PC-3 (cell line): Measurements from ENCODE around the gene ECHDC1. TPM values are rescaled to one million over a fixed set of nuclear protein-coding genes. Genes with fewer than 3 reads are reported as not detected.

Source experiments
- ATAC-seq: fragments of 200-7000 bp; cut with Tn5 transposase; 2 replicates; pipeline ENCODE4 v1.9.1; 2020; ENCODE audit warnings: mild to moderate bottlenecking, moderate library complexity
- BruUV-seq: library from RNA; stranded (reverse); fragments of 400-500 nt; replicated peaks from 2 replicates; lab custom pipeline; 2021; lab: Mats Ljungman, UMichigan
- CTCF ChIA-PET: fragments of 300-600 bp; sonication (Branson Sonifier 250); formaldehyde crosslinking; loops from one replicate; lab custom pipeline; 2022; ENCODE audit warnings: antibody characterized with exemption; lab: Charles Lee
- POLR2A ChIA-PET: fragments of 300-600 bp; sonication (Branson Sonifier 250); formaldehyde crosslinking; loops from one replicate; lab custom pipeline; 2022; ENCODE audit warnings: antibody characterized with exemption; ENCODE audit not compliant: unreplicated experiment; lab: Charles Lee
- DNase-seq: peaks from one replicate; pipeline ENCODE4 v3.0.0-alpha.2; 2015
- H2AFZ ChIP-seq: fragments of 300-600 bp; sonication (generic); 2 replicates; pipeline ENCODE4 v1.6.0; 2016; ENCODE audit warnings: antibody characterized with exemption, low read length
- H3F3A ChIP-seq: fragments of 300-600 bp; sonication (generic); one replicate; pipeline ENCODE4 v1.6.0; 2017; ENCODE audit warnings: antibody characterized with exemption, low read length, control low read depth, mild to moderate bottlenecking; ENCODE audit not compliant: unreplicated experiment
- H3K27ac ChIP-seq: fragments of 300-600 bp; sonication (generic); 2 replicates; pipeline ENCODE4 v1.5.1; 2016; ENCODE audit warnings: mild to moderate bottlenecking, low read length
- H3K27me3 ChIP-seq: fragments of 300-600 bp; sonication (generic); 2 replicates; pipeline ENCODE4 v1.6.1; 2016; ENCODE audit warnings: low read length, mixed read lengths
- H3K36me3 ChIP-seq: fragments of 300-600 bp; sonication (generic); 2 replicates; pipeline ENCODE4 v1.6.1; 2016; ENCODE audit warnings: low read depth, mixed run types, low read length, mixed read lengths
- H3K4me1 ChIP-seq: fragments of 300-600 bp; sonication (generic); 2 replicates; pipeline ENCODE4 v1.5.1; 2016; ENCODE audit warnings: low read length; ENCODE audit not compliant: insufficient read depth
- H3K4me2 ChIP-seq: fragments of 300-600 bp; sonication (generic); 2 replicates; pipeline ENCODE4 v1.6.0; 2016; ENCODE audit warnings: low read length
- H3K4me3 ChIP-seq: fragments of 300-600 bp; sonication (generic); 2 replicates; pipeline ENCODE4 v1.5.1; 2016; ENCODE audit warnings: mild to moderate bottlenecking, low read length, mixed read lengths
- H3K79me2 ChIP-seq: fragments of 300-600 bp; sonication (generic); 2 replicates; pipeline ENCODE4 v1.6.1; 2017; ENCODE audit warnings: low read length, mixed read lengths
- H3K9ac ChIP-seq: fragments of 300-600 bp; sonication (generic); 2 replicates; pipeline ENCODE4 v1.6.0; 2016; ENCODE audit warnings: mild to moderate bottlenecking, low read length
- H3K9me2 ChIP-seq: fragments of 300-600 bp; sonication (generic); replicated peaks from 2 replicates; pipeline ENCODE4 v1.6.1; 2016; ENCODE audit warnings: mixed run types, low read length, mixed read lengths
- H3K9me3 ChIP-seq: fragments of 300-600 bp; sonication (generic); 2 replicates; pipeline ENCODE4 v1.6.1; 2016; ENCODE audit warnings: low read length, mixed read lengths
- H4K20me1 ChIP-seq: fragments of 300-600 bp; sonication (generic); 2 replicates; pipeline ENCODE4 v1.6.1; 2016; ENCODE audit warnings: low read length, mixed read lengths
- EZH2 ChIP-seq: fragments of 300-600 bp; sonication (generic); IDR thresholded peaks from one replicate; pipeline ENCODE4 v1.6.1; 2017; ENCODE audit warnings: antibody characterized with exemption, mild to moderate bottlenecking, low read length; ENCODE audit not compliant: unreplicated experiment
- EZH2phosphoT487 ChIP-seq: fragments of 300-600 bp; sonication (generic); IDR thresholded peaks from 2 replicates; pipeline ENCODE4 v1.6.1; 2018; ENCODE audit warnings: mild to moderate bottlenecking, antibody characterized with exemption, low read length, borderline replicate concordance
- intact Hi-C: fragments of 100-400 bp; cut with micrococcal nuclease; formaldehyde crosslinking; loops from 2 replicates; pipeline ENCODE4 v1.9.0; 2023
- total RNA-seq: library from RNA; depleted of rRNA; stranded (reverse); fragments of >200 nt; gene quantifications from 2 replicates; pipeline ENCODE4 v1.2.3, GENCODE V29; 2014
- TF ChIP-seq, protein P1 (sequence below): fragments of 300-600 bp; sonication (generic); conservative IDR thresholded peaks from 2 replicates; pipeline ENCODE4 v1.5.1; 2017; ENCODE audit warnings: antibody characterized with exemption, low read depth, mild to moderate bottlenecking, low read length

Gene ECHDC1
- total RNA-seq, 1 experiment from 2014 or later = 34.5 TPM

DNA sequence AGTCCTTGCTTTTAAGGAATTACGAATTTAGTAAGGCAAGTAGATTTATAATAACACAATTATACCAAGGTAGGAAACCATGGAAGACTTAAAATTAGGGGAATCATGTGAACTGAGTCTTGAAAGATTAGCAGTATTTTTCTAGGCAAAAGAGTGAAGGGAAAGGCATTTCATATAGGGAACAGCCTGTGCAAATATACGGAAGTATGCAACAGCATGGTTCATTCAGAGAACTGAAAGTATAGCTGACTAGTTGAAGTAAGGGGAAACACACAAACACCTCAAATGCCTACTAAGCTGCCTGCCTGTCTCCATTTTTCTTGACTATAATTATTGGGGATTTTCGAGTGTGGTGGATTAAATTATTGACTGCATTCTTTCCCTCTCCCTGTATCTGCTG is 39.0 kb upstream of the ECHDC1 start:
- Histone ChIP-seq H3K27me3 (no peaks in the 10 kb centered on the region), H4K20me1 (no peaks in the 10 kb centered on the region), H3K9me3 (no peaks in the 10 kb centered on the region), H3K4me2 (no peak overlapping the region), H3K36me3 (no peaks in the 10 kb centered on the region), H3K79me2 (no peaks in the 10 kb centered on the region), H3K9ac (no peak overlapping the region), H3F3A (no peaks in the 10 kb centered on the region), H3K27ac (no peak overlapping the region), H3K4me1 (no peaks in the 10 kb centered on the region), H3K9me2 (no peaks in the 10 kb centered on the region), H2AFZ (no peak overlapping the region), H3K4me3 (no peak overlapping the region)
- TF ChIP-seq EZH2phosphoT487 (no peak), EZH2 (no peak)
- TF ChIP-seq, protein P1, sequence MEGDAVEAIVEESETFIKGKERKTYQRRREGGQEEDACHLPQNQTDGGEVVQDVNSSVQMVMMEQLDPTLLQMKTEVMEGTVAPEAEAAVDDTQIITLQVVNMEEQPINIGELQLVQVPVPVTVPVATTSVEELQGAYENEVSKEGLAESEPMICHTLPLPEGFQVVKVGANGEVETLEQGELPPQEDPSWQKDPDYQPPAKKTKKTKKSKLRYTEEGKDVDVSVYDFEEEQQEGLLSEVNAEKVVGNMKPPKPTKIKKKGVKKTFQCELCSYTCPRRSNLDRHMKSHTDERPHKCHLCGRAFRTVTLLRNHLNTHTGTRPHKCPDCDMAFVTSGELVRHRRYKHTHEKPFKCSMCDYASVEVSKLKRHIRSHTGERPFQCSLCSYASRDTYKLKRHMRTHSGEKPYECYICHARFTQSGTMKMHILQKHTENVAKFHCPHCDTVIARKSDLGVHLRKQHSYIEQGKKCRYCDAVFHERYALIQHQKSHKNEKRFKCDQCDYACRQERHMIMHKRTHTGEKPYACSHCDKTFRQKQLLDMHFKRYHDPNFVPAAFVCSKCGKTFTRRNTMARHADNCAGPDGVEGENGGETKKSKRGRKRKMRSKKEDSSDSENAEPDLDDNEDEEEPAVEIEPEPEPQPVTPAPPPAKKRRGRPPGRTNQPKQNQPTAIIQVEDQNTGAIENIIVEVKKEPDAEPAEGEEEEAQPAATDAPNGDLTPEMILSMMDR = no peak
- CTCF ChIA-PET = no interaction called here
- ATAC-seq = no peak
- intact Hi-C loops = no loop called here
- BruUV-seq = no TSS peak
- no peak for DNase-seq
- POLR2A ChIA-PET = no interaction called here

- POLR2A ChIA-PET = no interaction called here
- intact Hi-C loops = no loop called here
- no peaks in the 10 kb centered on the region for H3K79me2 ChIP-seq
- CTCF ChIA-PET = no interaction called here
- H3K4me1 ChIP-seq = no peaks in the 10 kb centered on the region
- BruUV-seq = no TSS peak
- H3K4me3 ChIP-seq = no peak overlapping the region
- no peak overlapping the region for H3K4me2 ChIP-seq
- no peaks in the 10 kb centered on the region for H3K36me3 ChIP-seq
- no peaks in the 10 kb centered on the region for H3K9me2 ChIP-seq
- H3F3A ChIP-seq = no peaks in the 10 kb centered on the region
- no peak overlapping the region for H3K27ac ChIP-seq
- TF ChIP-seq EZH2 = no peak
- TF ChIP-seq EZH2phosphoT487 = no peak
- TF ChIP-seq, protein P1 = no peak
- no peak overlapping the region for H3K9ac ChIP-seq
- no peak for ATAC-seq
- no peak overlapping the region for H2AFZ ChIP-seq
- no peaks in the 10 kb centered on the region for H4K20me1 ChIP-seq
- DNase-seq = no peak
- H3K9me3 ChIP-seq = no peaks in the 10 kb centered on the region
- no peaks in the 10 kb centered on the region for H3K27me3 ChIP-seq
Measured at GRCh38 chr6:127381384-127381783, 38.0 kb upstream of the ECHDC1 start.

- Histone ChIP-seq H3K79me2 (no peaks in the 10 kb centered on the region), H4K20me1 (no peaks in the 10 kb centered on the region), H3K27ac (no peak overlapping the region), H3K9me3 (no peaks in the 10 kb centered on the region), H3F3A (no peaks in the 10 kb centered on the region), H3K36me3 (no peaks in the 10 kb centered on the region), H3K9me2 (no peaks in the 10 kb centered on the region), H3K9ac (no peak overlapping the region), H3K4me1 (no peaks in the 10 kb centered on the region), H3K4me3 (no peak overlapping the region), H2AFZ (no peak overlapping the region), H3K4me2 (no peak overlapping the region), H3K27me3 (no peaks in the 10 kb centered on the region)
- CTCF ChIA-PET = no interaction called here
- POLR2A ChIA-PET = no interaction called here
- intact Hi-C loops = no loop called here
- BruUV-seq = no TSS peak
- ATAC-seq (no peak), DNase-seq (no peak)
- TF ChIP-seq, protein P1 = no peak
- no peak for TF ChIP-seq EZH2phosphoT487
- no peak for TF ChIP-seq EZH2
Measured at GRCh38 chr6:127376685-127377084, 33.3 kb upstream of the ECHDC1 start.
